HepG2 (cell line): ENCODE data around the gene GFER. TPM values are rescaled to one million over a fixed set of nuclear protein-coding genes. Genes with fewer than 3 reads are reported as not detected.
A peak's percentile ranks its signal among the peaks of the same experiment; 100 is the strongest.

Experiments
- FOXO1 ChIP-seq: sonication (generic); formaldehyde crosslinking; IDR thresholded peaks from 2 replicates; pipeline ENCODE4 v1.4.0; 2020; ENCODE audit warnings: missing genetic modification reagents
- NFAT5 ChIP-seq: sonication (generic); formaldehyde crosslinking; IDR thresholded peaks from 2 replicates; pipeline ENCODE4 v1.4.0; 2020; ENCODE audit warnings: missing genetic modification reagents
- PLRG1 ChIP-seq: fragments of 450-650 bp; conservative IDR thresholded peaks from 2 replicates; pipeline ENCODE4 v1.6.1; 2016
- PRPF4 ChIP-seq: fragments of 200-400 bp; formaldehyde crosslinking; IDR thresholded peaks from 2 replicates; pipeline ENCODE4 v1.6.1; 2016; ENCODE audit warnings: low read length, low read depth; ENCODE audit not compliant: poor library complexity, severe bottlenecking
- SMYD3 ChIP-seq: sonication (generic); formaldehyde crosslinking; IDR thresholded peaks from 2 replicates; pipeline ENCODE4 v1.8.1; 2023; ENCODE audit warnings: mild to moderate bottlenecking, missing genetic modification reagents
- STAT6 ChIP-seq: sonication (generic); formaldehyde crosslinking; IDR thresholded peaks from 2 replicates; pipeline ENCODE4 v1.4.0; 2020; ENCODE audit warnings: missing genetic modification reagents, mild to moderate bottlenecking, borderline replicate concordance
- ZBTB1 ChIP-seq: sonication (generic); formaldehyde crosslinking; IDR thresholded peaks from 2 replicates; pipeline ENCODE4 v1.4.0; 2020; ENCODE audit warnings: missing genetic modification reagents, borderline replicate concordance
- ZBTB10 ChIP-seq: sonication (generic); formaldehyde crosslinking; IDR thresholded peaks from 2 replicates; pipeline ENCODE4 v1.4.0; 2020; ENCODE audit warnings: missing genetic modification reagents, borderline replicate concordance
- ZFX ChIP-seq: sonication (generic); formaldehyde crosslinking; IDR thresholded peaks from 2 replicates; pipeline ENCODE4 v1.4.0; 2020; ENCODE audit warnings: mild to moderate bottlenecking, low read depth, missing genetic modification reagents, moderate library complexity
- ZNF142 ChIP-seq: sonication (generic); formaldehyde crosslinking; IDR thresholded peaks from 2 replicates; pipeline ENCODE4 v1.4.0; 2020; ENCODE audit warnings: missing genetic modification reagents
- polyA plus RNA-seq, 8 experiments: library from polyadenylated mRNA; depleted of rRNA in 3 of 8; stranded (reverse) in 7 of 8; unstranded in 1 of 8; fragments of >200 nt; fragmentation: Illumina TruSeq in 4 of 8; extraction: Trizol in 4 of 8; gene quantifications; 2 replicates each; pipeline versions ENCODE4 v1.2.1 to v1.2.3, GENCODE V29; 2011 to 2016; ENCODE audit warnings: low read depth in 4 of 8, missing spikeins in 1 of 8, mixed read lengths in 1 of 8; ENCODE audit not compliant: insufficient read depth in 1 of 8
- total RNA-seq, 5 experiments: library from RNA; depleted of rRNA; stranded (reverse); fragments of >200 nt; fragmentation: Illumina TruSeq; extraction: Trizol; gene quantifications; 2 replicates each; pipeline ENCODE4 v1.2.3, GENCODE V29; 2016; ENCODE audit warnings: low read depth in 1 of 5

GFER gene
- total and polyA plus RNA-seq, 2 of the 13 experiments (the other 11 are each of a cell fraction or from before 2014, with no cell fraction given) = 28.6 to 71.7 TPM

- TF ChIP-seq STAT6 (peak; percentile 4; the same call in 1 of the 2 replicates), ZBTB1 (no peak), FOXO1 (CRISPR knock-in tag) (peak; percentile 65), ZBTB10 (CRISPR knock-in tag) (peak; percentile 90), ZFX (CRISPR knock-in tag) (peak; percentile 79), PLRG1 (no peak), NFAT5 (CRISPR knock-in tag) (peak; percentile 49), PRPF4 (no peak), SMYD3 (peak; percentile 64; the same call in 1 of the 2 replicates), ZNF142 (CRISPR knock-in tag) (0 out of 2 replicates have a peak, but pooled peaks have one; percentile 17)
These were observed 43.5 kb upstream of the GFER start (continued) for GRCh38 chr16:1940273-1941161.
